Uterus (tissue), 2 donors: Measurements from ENCODE around the gene ADAM23.

Experiments
- CTCF ChIP-seq, 4 experiments: fragments of 200-600 bp in 2 of 4; fragments of 450-650 bp in 2 of 4; sonication (generic) in 2 of 4; IDR thresholded peaks; one replicate each; pipeline ENCODE4 v1.5.1; 2016 to 2019; ENCODE audit warnings: antibody characterized with exemption in 4 of 4, mild to moderate bottlenecking in 2 of 4, moderate library complexity in 1 of 4
- POLR2A ChIP-seq, 2 donors: fragments of 450-650 bp; IDR thresholded peaks; one replicate each; pipeline ENCODE4 v1.6.1; 2016; ENCODE audit warnings: antibody characterized with exemption in 2 of 2, mild to moderate bottlenecking in 1 of 2, moderate library complexity in 1 of 2

DNA sequence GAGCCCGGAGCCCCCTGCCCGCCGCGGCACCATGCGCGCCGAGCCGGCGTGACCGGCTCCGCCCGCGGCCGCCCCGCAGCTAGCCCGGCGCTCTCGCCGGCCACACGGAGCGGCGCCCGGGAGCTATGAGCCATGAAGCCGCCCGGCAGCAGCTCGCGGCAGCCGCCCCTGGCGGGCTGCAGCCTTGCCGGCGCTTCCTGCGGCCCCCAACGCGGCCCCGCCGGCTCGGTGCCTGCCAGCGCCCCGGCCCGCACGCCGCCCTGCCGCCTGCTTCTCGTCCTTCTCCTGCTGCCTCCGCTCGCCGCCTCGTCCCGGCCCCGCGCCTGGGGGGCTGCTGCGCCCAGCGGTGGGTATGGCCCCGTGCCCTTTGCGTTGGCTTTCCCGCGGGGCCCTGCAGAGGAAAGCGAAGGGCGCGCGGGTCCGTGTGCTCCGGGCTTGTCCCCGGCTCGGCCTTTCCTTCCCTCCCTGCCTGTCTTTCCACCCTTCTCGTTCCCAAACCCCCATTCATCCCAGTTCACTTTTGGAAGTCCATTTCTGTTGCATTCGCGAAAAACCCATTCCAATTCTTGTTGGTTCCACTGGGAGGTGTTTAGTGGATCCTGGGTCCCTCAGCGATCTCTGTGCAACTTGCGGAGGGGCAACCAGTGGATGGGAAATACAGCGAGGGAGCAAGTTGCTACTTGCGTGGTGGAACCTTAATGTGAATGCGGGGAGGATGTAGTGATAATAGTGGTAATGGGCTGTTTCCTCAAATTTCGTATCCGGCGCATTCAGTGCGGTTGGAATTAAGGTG, 599 bp downstream of the ADAM23 start:
- no peak for TF ChIP-seq CTCF (IDR thresholded peaks at IDR 0.05)
- TF ChIP-seq POLR2A (IDR thresholded peaks at IDR 0.05) = no peak
